HG03066 (cell line): ENCODE data around the gene ACP5.
"Not testable (repeated sequence)": the region's sequence is repeated elsewhere in the genome, so short reads cannot be mapped to it uniquely, and the experiment has no call there.

ENCODE experiments used
- ATAC-seq: cut with Tn5 transposase; IDR thresholded peaks from one replicate; pipeline ENCODE4 v1.9.1; 2021; ENCODE audit warnings: low read depth; ENCODE audit not compliant: unreplicated experiment

Gene ACP5

DNA sequence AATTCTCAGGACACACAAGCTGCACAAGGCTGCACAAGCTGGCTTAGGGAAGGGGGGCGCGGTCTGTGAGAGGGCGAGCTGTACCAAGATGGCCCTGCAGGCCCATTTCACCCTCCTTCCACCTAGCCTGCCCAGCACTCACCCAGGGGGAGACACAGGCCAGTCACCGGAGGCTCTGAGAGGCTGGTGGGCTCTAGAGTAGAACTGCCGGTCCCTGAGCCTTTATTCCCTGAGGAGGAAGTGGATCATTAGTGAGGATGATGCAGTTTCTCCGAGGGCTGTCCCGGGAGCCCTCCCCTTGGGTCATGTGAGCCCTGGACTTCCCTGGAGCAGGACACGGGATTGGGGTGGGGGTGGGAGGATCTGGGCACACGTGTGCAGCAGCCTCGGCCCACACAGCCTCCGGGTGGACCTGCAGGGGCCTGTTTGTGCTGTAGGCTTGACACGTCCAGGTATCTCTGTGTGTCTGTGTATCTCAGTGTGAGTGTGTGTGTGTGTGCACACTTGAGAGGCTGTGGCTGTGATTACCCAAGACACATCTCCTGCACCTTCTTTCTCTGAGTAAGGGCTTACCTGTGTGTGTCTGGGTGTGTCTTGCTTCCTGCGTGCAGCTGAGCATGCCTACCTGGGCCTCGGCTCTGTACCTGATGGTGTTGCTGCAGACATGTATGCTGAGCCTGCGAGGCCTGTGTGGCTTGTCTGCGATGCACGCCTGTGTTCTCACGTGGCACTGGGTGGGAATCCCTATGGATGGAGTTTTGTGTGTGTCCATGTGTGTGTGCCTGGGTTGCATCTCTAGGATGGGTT lies at the start of gene ACP5:
Gene ACP5, minus strand, starts transcription at position 195 of the 807 bp plus-strand sequence. CDS start 328 bp downstream, outside the sequence.
- no peak for ATAC-seq

DNA sequence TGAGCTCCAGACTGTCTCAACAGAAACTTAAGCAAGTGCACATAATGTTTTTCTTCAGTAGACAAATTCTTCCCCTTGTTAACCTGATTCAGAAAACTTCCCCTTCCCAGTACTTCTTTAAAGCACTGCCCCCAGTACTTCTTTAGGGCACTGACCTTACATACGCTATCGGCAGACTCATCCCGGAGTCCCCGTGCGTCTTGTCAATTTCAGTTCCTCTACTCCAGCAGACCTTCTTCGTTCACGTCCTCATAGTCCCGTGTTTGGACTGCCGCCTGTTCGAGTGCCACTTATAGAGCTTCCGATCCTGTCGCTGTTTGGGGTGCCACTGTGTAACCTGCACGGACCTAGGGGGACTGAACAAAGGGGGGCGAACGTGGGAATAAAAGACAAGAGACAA lies 48.8 kb upstream of the ACP5 start:
- no peak for ATAC-seq

DNA sequence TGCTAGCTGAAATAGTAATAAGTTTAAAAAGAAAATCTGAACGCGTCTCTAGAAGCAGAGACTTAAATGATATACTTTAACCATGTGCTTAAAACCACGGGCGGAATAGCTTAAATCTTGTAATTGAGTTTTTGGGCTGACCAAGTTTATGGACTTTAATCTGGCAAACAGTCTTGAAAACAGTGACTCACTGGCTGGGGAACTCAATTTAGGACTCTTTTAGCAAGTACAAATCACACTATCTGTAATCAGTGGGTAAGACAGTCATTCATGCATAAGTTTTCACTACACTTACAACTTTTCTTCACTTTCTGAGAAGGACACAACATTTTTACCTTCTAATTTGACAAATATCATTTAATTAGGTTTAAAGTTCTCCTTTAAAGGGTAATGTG lies 46.6 kb upstream of the ACP5 start:
- ATAC-seq, result no peak

DNA sequence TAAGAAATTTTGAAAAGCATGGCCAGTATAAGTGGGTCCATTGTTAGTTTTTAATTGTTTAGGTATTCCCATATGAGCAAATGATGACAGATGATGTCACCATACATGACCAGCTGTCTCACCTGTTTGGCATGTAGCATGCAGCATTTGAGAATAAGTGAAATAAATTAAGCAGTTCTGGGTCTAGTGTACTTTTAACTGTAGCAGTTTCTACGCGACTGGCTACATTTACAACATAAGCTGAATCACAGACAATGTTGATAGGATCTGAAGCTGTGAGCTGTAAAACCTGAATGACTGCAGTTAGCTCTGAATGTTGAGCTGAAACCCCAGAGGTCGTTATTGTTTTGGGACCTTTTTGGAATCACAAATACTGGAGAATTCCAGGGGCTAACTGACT lies 45.0 kb upstream of the ACP5 start:
- ATAC-seq, result not testable (repeated sequence)

DNA sequence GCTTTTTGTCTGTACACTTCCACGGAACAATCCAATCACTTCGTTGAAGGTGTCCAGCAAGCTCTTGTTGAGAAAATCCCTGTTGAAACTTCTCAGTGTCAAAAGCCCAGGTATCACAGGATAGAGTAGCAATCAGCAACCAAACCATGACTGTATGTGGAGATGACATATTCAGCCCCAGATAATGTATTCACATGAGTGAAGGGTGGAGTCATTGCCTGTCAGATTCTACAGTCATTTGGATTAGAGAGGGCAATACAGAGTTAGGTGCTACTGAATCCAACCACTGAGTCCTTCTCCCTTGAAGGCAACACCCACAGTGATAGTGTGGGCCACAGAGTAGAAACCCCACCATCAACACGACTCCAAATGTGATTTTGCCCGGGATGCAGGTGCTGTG lies 43.1 kb upstream of the ACP5 start:
- ATAC-seq, result no peak

DNA sequence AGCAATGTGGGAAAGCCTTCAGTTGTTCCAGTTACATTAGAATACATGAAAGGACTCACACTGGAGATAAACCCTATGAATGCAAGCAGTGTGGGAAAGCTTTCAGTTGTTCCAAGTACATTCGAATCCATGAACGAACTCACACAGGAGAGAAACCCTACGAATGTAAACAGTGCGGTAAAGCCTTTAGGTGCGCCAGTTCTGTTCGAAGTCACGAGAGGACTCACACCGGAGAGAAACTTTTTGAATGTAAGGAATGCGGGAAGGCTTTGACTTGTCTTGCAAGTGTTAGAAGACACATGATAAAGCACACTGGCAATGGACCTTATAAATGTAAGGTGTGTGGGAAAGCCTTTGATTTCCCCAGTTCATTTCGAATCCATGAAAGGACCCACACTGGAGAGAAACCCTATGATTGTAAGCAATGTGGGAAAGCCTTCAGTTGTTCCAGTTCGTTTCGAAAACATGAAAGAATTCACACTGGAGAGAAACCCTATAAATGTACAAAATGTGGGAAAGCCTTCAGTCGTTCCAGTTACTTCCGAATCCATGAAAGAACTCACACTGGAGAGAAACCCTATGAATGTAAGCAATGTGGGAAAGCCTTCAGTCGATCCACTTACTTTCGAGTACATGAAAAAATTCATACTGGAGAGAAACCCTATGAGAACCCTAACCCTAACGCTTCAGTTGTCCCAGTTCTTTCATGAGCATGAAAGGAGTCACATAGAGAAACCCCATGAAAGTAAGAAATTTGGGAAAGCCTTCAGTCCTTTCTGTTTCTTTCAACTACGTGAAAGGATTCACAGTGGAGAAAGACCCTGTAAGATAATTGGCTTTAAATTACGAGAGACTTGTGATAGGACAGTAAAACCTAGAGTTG lies 40.0 kb upstream of the ACP5 start:
- ATAC-seq, result no peak

DNA sequence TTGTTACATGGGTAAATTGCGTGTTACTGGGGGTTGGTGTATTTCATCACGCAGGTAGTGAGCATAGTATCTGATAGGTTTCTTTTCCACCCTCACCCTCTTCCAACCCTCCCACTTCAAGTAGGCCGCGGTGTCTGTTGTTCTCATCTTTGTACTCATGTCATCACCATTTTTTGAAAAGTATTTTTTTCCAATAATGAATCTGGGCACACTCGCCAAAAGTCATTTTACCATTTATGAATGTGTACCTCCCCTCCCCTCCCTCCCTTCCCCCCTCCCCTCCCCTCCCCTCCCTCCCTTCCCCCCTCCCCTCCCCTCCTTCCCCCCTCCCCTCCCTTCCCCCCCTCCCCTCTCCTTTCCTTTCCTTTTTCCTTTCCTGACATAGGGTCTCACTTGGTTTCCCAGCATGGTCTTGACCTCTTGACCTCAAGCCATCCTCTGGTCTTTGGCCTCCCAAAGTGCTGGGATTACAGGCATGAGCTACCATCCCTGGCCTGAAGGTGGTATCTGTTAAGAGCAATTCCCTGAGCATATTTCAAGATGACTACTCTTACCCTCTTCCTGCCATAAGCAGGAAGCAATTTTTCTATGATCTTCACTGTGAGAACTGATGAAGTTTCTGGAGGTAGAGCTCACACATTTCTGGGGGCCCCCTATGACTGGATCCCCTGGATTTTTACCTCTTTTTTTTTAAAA lies 35.5 kb upstream of the ACP5 start:
- ATAC-seq, result no peak

DNA sequence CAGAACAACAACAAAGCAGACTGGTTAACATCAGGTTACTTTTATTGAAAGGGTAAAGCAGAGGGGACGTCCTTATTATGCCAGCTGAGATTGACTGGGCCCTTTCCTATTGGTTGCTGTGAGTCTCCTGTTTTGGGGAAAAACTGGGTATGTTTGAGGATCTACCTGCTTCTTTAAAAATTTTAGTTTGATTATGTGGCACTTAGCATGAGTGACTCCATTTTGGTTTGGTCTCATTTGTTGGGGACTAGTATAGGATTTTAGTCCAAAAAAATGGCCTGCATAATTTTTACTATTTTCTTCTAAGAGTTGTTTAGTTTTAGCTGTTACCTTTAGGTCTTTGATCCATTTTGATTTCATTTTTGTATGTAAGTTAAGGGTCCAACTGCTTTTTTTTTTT lies 34.3 kb upstream of the ACP5 start:
- no peak for ATAC-seq

DNA sequence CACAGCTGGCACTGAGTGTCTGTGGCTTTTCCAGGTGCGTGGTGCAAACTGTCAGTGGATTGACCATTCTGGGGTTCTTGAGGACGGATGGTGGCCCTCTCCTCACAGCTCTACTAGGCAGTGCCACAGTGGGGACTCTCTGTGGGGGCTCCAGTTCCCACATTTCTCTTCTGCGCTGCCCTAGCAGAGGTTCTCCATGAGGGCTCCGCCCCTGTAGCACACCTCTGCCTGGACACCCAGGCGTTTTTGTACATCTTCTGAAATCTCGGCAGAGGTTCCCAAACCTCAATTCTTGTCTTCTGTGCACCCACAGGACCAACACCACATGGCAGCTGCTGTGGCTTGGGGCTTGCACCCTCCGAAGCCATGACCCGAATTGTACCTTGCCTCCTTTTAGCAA lies 29.0 kb upstream of the ACP5 start:
- no peak for ATAC-seq

DNA sequence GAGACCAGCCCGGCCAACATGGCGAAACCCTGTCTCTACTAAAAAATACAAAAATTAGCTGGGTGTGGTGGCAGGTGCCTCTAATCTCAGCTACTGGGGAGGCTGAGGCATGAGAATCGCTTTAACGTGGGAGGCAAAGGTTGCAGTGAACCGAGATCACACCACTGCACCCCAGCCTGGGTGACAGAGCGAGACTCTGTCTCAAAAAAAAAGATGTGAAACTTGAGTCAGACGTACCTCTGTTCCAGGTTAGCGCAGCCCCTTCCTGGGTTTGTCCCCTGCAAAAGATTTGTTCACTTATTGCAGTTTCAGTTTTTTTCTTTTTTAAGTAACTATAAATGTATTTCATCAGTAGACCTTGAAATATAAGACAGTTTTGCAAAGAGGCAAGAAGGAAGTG lies 22.3 kb upstream of the ACP5 start:
- not testable (repeated sequence) for ATAC-seq

DNA sequence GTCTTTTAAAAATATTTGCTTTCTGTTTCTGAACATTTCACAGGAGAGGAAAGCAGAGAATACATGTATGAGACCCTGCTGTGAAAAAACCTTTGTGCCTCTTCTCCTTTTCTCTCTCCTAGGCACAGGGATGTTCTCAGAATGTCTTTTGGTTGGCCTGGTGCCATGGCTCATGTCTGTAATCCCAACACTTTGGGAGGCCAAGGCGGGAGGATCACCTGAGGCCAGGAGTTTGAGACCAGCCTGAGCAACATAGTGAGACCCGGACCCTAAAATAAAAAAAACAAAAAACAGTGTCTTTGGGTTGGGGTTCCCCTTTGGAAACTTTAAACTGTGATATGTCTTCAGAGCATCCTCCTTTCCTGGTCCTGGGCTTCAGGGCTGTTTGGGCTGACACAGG lies 21.3 kb upstream of the ACP5 start:
- no peak for ATAC-seq

DNA sequence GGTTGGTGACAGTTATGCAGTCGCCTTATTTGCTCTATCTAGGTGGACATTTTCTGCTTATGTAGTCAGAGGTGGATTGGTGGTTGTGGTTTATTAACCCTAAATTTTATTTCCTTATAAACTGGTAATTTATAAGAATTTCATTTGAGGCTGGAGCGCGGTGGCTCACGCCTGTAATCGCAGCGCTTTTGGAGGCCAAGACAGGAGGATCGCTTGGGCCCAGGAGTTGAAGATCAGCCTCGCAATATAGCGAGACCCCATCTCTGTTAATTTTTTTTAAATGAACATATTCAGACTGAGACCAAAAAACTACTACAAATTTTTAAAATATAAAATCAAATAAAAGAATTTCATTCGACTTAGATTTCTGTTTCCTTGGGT lies 20.6 kb upstream of the ACP5 start:
- no peak for ATAC-seq

DNA sequence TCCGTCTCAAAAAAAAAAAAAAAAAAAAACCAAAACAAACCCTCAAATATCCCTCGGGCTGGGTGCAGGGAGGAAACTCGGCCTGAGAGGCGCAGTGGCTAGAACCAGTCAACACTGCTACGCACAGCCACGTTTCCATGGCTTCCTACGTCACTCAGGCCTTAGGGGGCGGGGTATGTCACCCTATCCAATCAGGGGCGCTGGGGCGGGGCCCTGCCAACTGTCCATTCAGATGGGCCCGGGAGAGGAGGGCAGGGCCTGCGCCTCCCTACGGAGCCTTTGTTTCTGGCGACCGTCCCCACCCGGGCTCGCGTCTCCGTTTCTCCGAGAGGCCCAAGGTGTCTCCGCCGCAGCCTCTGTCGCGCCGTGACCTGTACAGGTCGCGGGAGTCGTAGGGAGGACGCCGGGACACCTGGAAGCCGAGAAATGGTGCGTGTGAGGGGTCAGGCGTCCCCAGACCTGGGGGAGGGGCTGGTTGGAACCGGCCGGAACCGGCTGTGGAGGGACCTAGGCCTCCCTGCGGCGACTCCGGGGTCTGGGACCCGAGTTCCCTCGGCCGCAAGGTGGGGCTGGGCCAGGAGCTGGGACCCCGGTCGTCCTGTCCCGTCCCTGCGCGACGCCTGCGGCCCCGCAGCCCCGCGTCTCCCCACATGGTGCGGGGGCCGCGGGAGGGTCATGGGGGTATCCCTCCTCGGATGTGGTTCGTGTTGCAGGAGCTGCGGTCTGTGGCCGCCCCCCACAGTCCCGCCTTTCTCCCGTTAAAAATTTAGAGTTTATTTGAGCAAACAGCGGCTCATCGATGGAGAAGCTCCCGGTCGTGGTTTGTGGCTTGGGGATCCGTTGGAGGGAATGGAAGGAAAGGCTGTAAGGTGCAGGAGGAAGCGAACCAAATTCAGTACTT lies 20.0 kb upstream of the ACP5 start, which contains the start of gene ZNF627:
Gene ZNF627, plus strand, starts transcription at position 282 of the 901 bp plus-strand sequence. Its CDS starts 145 bp downstream, at position 427.
- ATAC-seq, result peak; percentile 94

DNA sequence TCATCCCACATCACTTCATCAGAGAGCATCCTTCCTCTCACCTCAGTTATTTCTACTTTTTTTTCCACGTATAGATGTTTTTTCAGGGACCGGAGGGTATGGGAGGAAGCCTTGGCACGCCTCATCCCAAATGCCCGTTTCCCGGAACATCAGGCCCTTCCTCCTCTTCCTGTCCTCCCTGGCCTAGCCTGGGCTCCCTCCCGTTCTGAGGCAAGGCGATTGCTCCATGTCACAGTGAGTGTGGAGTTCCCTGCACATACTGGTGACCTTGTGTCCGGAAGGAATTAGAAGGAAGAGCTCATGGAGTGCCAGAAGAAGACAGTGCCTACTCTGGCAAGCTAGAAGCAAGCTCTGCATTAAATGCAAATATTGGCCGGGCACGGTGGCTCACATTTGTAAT lies 18.7 kb upstream of the ACP5 start:
- no peak for ATAC-seq

DNA sequence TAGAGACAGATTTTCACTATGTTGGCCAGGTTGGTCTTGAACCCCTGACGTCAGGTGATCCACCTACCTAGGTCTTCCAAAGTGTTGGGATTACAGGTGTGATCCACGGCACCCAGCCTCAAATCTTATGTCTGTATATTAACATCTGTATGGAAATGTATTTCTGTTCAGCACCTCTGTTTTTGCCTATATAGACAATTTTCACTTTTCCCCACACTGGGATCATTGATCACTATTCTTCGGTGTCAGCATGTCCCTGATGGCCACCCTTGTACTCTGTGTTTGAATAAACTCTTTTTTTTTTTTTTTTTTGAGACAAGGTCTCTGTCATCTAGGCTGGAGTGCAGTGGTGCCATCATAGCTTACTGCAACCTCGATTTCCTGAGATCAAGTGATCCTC lies 16.6 kb upstream of the ACP5 start:
- no peak for ATAC-seq

DNA sequence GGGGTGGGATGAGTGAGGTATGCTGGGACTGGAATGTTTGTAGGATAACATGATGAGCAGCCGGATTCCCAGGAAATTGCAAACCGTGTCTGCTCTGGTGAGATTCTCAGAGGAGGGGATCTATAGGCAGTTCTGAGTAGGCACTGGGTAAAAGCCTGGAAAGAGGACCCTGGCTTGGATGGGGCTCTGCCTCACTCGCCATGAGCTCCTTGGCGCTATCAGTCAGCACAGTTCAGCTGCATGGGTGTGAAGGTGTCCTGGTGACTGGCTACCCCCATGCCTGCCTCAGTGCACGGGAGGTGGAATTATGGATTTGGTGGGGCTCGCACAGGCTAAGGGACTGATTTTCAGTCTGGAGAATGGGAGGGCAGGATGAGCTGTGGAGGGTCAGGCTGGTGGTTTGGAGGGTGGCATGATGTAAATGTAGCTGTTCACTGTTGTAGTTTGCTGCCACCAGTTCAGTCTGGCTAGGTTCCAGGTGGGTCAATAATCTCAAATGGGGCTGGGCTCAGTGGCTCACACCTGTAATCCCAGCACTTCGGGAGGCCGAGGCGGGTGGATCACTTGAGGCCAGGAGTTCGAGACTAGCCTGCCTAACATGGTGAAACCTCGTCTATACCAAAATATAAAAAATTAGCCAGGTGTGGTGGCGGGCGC lies 10.7 kb upstream of the ACP5 start:
- ATAC-seq, result no peak

DNA sequence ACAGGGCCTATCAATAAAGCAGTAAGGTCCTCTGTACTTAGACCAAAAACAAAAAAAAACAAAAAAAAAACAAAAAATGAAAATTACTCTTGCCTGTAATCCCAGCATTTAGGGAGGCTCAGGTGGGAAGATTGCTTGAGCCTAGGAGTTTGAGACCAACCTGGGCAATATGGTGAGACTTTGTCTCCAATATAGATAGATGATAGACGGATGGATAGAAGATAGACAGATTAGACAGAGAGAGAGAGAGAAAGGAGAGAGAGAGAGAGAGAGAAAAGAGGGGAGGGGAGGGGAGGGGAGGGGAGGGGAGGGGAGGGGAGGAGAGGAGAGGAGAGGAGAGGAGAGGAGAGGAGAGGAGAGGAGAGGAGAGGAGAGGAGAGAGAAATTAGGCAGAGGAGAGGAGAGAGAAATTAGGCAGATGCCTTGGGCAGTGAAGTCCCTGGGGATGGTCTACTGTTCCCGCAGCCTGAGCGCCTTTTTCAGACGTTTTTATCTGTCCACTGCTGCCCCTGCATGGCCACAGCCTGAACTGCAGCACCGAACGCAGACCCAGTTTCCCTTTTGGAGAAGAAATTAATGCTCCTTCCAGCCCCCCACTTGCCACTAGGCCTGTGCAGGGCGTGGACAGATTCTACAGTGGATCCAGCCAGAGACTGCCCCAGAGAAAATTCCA lies 10.0 kb upstream of the ACP5 start:
- no peak for ATAC-seq

DNA sequence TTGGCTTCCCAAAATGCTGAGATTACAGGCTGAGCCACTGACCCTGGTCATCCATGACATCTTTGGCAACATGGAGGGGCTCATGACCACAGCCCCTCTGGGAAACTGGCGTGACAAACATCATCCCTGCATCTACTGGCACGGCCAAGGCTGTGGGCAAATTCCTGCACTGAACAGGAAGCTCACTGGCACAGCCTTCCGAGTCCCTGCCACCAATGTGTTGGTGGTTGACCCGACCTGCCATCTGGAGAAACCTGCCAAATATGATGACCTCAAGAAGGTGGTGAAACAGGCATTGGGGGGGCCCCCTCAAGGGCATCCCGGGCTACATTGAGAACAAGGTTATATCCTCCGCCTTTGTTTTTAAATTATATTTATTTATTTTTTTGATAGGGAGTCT lies 8.9 kb upstream of the ACP5 start:
- ATAC-seq, result no peak

DNA sequence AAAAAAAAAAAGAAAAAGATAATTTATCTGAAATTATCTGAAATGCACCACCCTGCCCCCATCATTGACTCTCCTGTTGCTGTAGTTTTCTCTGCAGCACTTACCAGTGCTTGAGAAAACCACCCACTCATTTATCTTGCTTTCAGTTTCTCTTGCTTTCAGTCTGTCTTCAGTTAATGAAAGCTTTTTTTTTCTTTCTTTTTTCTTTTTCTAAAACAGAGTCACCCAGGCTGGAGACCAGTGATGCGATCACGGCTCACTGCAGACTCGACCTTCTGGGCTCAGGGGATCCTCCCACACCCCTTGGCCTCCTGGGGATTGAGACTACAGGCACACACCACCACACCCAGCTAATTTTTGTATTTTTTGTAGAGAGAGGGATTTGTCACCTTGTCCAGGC lies 4.3 kb upstream of the ACP5 start:
- peak; percentile 73 for ATAC-seq
